ENCODE measurements around the gene PLEKHG4.

PLEKHG4 gene

DNA sequence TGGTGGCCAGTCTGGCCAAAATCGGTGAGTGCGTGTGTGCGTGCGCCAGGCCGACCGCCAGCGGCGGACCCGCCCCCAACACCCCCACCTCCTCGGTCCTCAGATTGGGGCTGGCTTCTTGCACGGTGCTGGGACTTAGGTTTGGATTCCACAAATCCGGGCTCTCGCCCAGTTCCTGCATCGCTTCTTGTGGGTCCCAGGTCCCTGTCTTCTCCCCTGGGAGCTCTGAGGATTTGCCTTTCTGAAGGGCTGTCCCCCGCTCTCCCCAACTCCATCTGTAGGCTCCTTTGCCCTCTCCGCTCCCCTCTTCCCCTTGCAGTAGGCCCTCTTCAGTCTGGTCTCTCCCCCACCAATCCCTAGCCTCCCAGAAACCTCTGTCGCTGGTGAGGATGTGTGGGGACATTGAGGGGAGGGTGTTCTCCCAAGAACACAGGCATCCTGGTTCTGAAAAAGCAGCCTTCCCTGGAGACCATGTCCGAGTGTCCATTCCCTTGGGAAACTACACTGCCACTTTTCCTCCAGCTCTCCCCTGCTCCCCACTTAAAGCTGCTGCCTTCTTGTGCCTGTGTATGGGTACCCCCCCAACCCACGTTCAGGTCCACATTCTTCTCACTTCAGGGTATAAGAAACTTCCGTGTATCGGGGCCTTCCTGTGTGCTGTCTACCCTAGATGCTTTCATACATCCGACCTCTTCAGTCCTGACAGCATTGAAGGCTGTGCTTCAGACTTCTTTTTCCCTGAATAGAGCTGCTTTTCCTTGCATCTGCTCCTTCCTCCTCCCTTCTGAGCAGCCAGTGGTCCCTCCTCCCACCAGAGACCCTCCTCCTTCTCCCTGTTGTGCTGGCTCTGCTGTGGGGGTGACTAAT is 29.9 kb upstream of the PLEKHG4 start:
- no peaks in the 10 kb centered on the region for H3K27me3 ChIP-seq (ENCODE audit: low read depth, low read length)
- peaks cover 7% of the 10 kb centered on the region for H3K79me2 ChIP-seq (ENCODE audit: low read length)
- H3K4me1 ChIP-seq (ENCODE audit: low read length) = peaks cover 30% of the 10 kb centered on the region
- no peaks in the 10 kb centered on the region for H3K9me3 ChIP-seq (ENCODE audit: insufficient read depth, low read length)
- TF ChIP-seq EZH2phosphoT487 (IDR thresholded peaks at IDR 0.05; ENCODE audit: low read depth) = no peak
- TF ChIP-seq, protein P1, sequence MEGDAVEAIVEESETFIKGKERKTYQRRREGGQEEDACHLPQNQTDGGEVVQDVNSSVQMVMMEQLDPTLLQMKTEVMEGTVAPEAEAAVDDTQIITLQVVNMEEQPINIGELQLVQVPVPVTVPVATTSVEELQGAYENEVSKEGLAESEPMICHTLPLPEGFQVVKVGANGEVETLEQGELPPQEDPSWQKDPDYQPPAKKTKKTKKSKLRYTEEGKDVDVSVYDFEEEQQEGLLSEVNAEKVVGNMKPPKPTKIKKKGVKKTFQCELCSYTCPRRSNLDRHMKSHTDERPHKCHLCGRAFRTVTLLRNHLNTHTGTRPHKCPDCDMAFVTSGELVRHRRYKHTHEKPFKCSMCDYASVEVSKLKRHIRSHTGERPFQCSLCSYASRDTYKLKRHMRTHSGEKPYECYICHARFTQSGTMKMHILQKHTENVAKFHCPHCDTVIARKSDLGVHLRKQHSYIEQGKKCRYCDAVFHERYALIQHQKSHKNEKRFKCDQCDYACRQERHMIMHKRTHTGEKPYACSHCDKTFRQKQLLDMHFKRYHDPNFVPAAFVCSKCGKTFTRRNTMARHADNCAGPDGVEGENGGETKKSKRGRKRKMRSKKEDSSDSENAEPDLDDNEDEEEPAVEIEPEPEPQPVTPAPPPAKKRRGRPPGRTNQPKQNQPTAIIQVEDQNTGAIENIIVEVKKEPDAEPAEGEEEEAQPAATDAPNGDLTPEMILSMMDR (IDR thresholded peaks at IDR 0.05; ENCODE audit: low read depth, low read length) = no peak
- H3K9ac ChIP-seq (ENCODE audit: low read length) = peak overlapping the region; percentile 90
- peak overlapping the region; percentile 56 for H2AFZ ChIP-seq (ENCODE audit: low read depth, low read length)
- H3K4me3 ChIP-seq (ENCODE audit: low read length) = peak overlapping the region; percentile 95
- peak overlapping the region; percentile 97 for H3K4me2 ChIP-seq (ENCODE audit: low read length)
- H3K27ac ChIP-seq (ENCODE audit: low read length) = no peak overlapping the region
- H4K20me1 ChIP-seq (ENCODE audit: insufficient read depth, low read length) = no peaks in the 10 kb centered on the region
- H3K36me3 ChIP-seq (replicated peaks; ENCODE audit: low read depth, low read length) = no peaks in the 10 kb centered on the region

DNA sequence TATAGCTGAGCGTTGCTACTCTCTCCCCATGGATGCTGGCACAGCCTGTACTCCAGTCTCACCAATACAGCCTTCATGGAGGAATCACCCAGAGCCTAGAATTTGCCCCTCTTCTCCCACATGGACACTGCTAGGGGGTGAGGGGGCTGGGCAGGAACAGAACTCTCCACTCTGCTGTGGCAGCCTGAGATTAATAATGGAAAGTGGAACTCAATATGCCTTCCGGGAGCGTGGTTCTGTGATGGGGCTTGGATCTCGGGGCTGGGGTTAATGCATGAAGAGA is 29.3 kb upstream of the PLEKHG4 start:
- Histone ChIP-seq H2AFZ (ENCODE audit: low read depth, low read length) (peak overlapping the region; percentile 56; the same call in 1 of the 2 replicates), H3K4me1 (ENCODE audit: low read length) (peaks cover 25% of the 10 kb centered on the region), H3K4me2 (ENCODE audit: low read length) (peak overlapping the region; percentile 97), H3K27me3 (ENCODE audit: low read depth, low read length) (no peaks in the 10 kb centered on the region), H3K36me3 (replicated peaks; ENCODE audit: low read depth, low read length) (no peaks in the 10 kb centered on the region), H3K9me3 (ENCODE audit: insufficient read depth, low read length) (no peaks in the 10 kb centered on the region), H4K20me1 (ENCODE audit: insufficient read depth, low read length) (no peaks in the 10 kb centered on the region), H3K4me3 (ENCODE audit: low read length) (peak overlapping the region; percentile 95), H3K9ac (ENCODE audit: low read length) (peak overlapping the region; percentile 90), H3K27ac (ENCODE audit: low read length) (no peak overlapping the region), H3K79me2 (ENCODE audit: low read length) (peaks cover 7% of the 10 kb centered on the region)
- TF ChIP-seq, protein P1 (IDR thresholded peaks at IDR 0.05; ENCODE audit: low read depth, low read length) = no peak
- no peak for TF ChIP-seq EZH2phosphoT487 (IDR thresholded peaks at IDR 0.05; ENCODE audit: low read depth)

DNA sequence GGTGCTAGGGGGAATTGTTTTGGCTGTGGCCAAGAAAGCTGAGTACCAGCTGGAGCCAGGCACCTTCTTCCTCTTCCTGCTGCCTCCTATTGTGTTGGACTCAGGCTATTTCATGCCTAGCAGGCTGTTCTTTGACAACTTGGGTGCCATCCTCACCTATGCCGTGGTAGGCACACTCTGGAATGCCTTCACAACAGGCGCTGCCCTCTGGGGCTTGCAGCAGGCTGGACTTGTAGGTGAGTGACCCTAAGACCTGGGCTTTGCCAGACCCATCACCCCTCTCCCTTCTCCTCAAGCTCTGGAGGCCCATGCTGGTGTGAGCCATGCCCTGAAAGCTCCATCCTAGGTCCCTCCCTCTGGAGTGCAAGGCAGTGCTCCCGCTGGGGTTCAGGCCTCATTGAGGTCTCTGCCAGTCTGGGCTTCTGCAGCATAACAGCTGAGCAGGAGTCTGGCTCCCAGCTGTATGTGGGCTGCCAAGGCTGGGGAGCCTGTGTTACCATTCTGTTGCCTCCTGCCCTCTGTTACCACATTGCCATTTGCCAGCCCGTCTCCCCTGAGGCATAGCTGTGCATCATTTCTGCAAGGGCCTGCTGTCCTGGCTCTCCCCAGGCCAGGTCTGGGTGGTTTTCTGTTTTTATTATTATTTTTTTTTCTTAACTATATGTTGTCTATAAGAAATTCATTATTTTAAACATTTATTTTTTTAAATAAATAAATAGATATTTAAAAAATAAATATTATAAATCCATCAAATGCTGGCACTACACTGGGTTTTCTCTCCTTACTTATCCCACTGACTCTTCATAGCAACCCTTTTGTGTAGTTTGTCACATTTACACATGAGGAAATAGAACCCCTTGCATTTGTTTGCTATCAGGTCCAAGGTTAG is 26.5 kb upstream of the PLEKHG4 start:
- H2AFZ ChIP-seq (ENCODE audit: low read depth, low read length) = no peak overlapping the region
- no peak overlapping the region for H3K4me2 ChIP-seq (ENCODE audit: low read length)
- no peak overlapping the region for H3K4me3 ChIP-seq (ENCODE audit: low read length)
- H4K20me1 ChIP-seq (ENCODE audit: insufficient read depth, low read length) = no peaks in the 10 kb centered on the region
- no peaks in the 10 kb centered on the region for H3K9me3 ChIP-seq (ENCODE audit: insufficient read depth, low read length)
- peaks cover 11% of the 10 kb centered on the region for H3K4me1 ChIP-seq (ENCODE audit: low read length)
- peaks cover 9% of the 10 kb centered on the region for H3K36me3 ChIP-seq (replicated peaks; ENCODE audit: low read depth, low read length)
- H3K9ac ChIP-seq (ENCODE audit: low read length) = no peak overlapping the region
- no peaks in the 10 kb centered on the region for H3K27me3 ChIP-seq (ENCODE audit: low read depth, low read length)
- H3K79me2 ChIP-seq (ENCODE audit: low read length) = no peaks in the 10 kb centered on the region; the same call in none of the 2 replicates
- H3K27ac ChIP-seq (ENCODE audit: low read length) = no peak overlapping the region
- TF ChIP-seq, protein P1 (IDR thresholded peaks at IDR 0.05; ENCODE audit: low read depth, low read length) = no peak
- no peak for TF ChIP-seq EZH2phosphoT487 (IDR thresholded peaks at IDR 0.05; ENCODE audit: low read depth)

All from OCI-LY3 (cell line).